Body of pancreas (tissue), 4 donors: ENCODE data around the gene SH2B2. TPM values are rescaled to one million over a fixed set of nuclear protein-coding genes. Genes with fewer than 3 reads are reported as not detected.
A peak's percentile ranks its signal among the peaks of the same experiment; 100 is the strongest.

Source experiments
- ATAC-seq: fragments of 150-250 bp; one replicate; pipeline ENCODE4 v1.9.1; 2016
- DNase-seq, 4 donors: peaks; one replicate each; pipeline ENCODE4 v3.0.0-alpha.2; 2019
- H3K27ac ChIP-seq, 4 donors: fragments of 200-600 bp; sonication (generic); 1 replicate in 3 of 4; 2 replicates in 1 of 4; pipeline versions ENCODE4 v1.5.1 to v1.6.1; 2016 to 2019; ENCODE audit warnings: mild to moderate bottlenecking in 1 of 4, mixed read lengths in 1 of 4, moderate library complexity in 1 of 4
- H3K27me3 ChIP-seq, 2 donors: fragments of 200-600 bp; sonication (generic); one replicate each; pipeline ENCODE4 v1.6.0; 2016; ENCODE audit warnings: mild to moderate bottlenecking in 1 of 2
- H3K36me3 ChIP-seq, 2 donors: fragments of 200-600 bp; sonication (generic); replicated peaks in 1 of 2; 2 replicates each; pipeline ENCODE4 v1.5.1; 2016; ENCODE audit warnings: low read depth in 2 of 2; ENCODE audit not compliant: insufficient read depth in 1 of 2
- H3K4me1 ChIP-seq: fragments of 200-600 bp; sonication (generic); one replicate; pipeline ENCODE4 v1.6.0; 2016
- H3K4me3 ChIP-seq, 2 donors: fragments of 200-600 bp; sonication (generic); 1 replicate in 1 of 2; 2 replicates in 1 of 2; pipeline ENCODE4 v1.5.1; 2016 to 2019
- H3K9me3 ChIP-seq, 3 donors: fragments of 200-600 bp; sonication (generic); 1 replicate in 2 of 3; 2 replicates in 1 of 3; pipeline ENCODE4 v1.5.1; 2016
- CTCF ChIP-seq, 7 experiments: fragments of 450-650 bp in 4 of 7; fragments of 200-600 bp in 3 of 7; sonication (generic) in 3 of 7; IDR thresholded peaks; one replicate each; pipeline ENCODE4 v1.5.1; 2016 to 2019; ENCODE audit warnings: antibody characterized with exemption in 7 of 7
- POLR2A ChIP-seq, 3 donors: fragments of 450-650 bp; IDR thresholded peaks; one replicate each; pipeline ENCODE4 v1.6.1; 2016; ENCODE audit warnings: antibody characterized with exemption in 3 of 3, mild to moderate bottlenecking in 2 of 3
- WGBS, 2 donors: methylation state at CpG; one replicate each; pipeline ENCODE4 v1.1.5; 2017; 5-methylcytosine and 5-hydroxymethylcytosine counted together
- intact Hi-C: fragments of 100-400 bp; cut with DNase I; formaldehyde crosslinking; loops from one replicate; pipeline ENCODE4 v1.15.1; 2023
- total RNA-seq, 2 donors: library from RNA; depleted of rRNA; stranded (reverse); fragments of >200 nt; gene quantifications; one replicate each; pipeline ENCODE4 v1.1.0, GENCODE V29; 2016

The SH2B2 gene
- total RNA-seq, 2 donors from 2014 or later: 1.0 to 6.3 TPM

DNA sequence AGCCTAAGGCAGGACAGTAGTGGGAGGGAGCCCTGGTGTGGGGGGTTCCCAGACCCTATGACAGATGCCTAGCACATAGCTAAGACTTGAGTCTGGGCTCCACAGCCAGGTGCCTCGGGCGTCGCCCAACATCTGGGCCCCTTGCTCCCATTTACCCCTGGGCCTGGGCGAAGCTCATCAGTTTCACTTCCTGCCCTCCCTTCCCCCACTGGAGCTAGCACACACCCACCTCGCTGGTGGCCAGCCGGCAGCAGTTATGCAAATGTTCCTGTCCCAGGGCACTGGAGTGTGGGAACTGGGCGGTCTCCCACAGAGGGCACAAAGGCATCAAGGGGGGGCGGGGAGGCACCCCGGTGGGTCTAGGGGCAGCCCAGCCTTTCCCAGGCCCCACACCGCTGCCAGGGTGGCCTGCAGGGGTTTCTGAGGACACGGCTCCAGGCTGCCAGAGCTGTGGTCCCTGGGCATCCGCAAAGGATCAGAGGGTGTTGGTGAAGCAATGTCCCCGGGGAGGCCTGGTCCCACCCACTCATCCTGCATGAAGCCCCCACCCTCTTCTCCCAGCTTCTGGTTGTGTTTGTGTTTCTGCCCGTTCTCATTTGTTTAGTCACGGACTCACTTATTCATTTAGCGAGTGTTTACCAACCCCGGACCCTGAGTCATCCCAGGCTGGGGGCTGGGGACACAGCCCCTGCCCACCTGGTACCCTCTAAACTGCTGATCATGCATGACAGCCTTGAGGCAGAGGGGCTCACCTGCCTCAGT, 20.4 kb downstream of the SH2B2 start:
- no peaks in the 10 kb centered on the region for H3K9me3 ChIP-seq
- TF ChIP-seq POLR2A (IDR thresholded peaks at IDR 0.05): no peak
- TF ChIP-seq CTCF (IDR thresholded peaks at IDR 0.05): no peak
- H3K27ac ChIP-seq: no peak overlapping the region
- ATAC-seq (peak; percentile 62), DNase-seq (peak in 3 of 4 donors; percentile 28 to 68 (median 29))
- no peaks in the 10 kb centered on the region for H3K36me3 ChIP-seq
- intact Hi-C loops: no loop called here
- WGBS, 2 donors: 46 to 66% methylated on average over 14 to 17 of the region's 17 CpGs
- no peaks in the 10 kb centered on the region for H3K4me1 ChIP-seq
- H3K27me3 ChIP-seq: no peaks in the 10 kb centered on the region
- H3K4me3 ChIP-seq: no peak overlapping the region

DNA sequence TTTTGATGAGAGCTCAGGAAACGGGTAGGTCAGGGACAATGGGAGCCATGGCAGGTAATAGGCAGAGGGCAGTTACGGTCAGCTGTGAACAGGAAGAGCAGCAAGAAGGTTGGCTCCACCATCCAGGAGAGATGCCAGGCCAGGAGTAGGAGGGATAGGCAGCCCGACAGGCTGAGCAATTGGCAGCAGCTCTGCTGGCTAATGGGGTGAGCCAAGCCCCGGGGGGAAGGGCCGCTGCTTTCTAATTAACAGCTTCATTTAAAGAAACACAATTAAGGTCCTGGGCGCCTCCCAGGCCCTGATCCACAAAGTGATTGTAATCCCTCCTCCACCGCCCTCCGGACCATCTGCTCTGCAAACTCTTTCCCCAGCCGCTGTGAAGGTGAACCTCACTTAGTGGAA, 23.7 kb downstream of the SH2B2 start:
- DNase-seq: no peak
- Histone ChIP-seq H3K36me3 (no peaks in the 10 kb centered on the region), H3K27me3 (no peaks in the 10 kb centered on the region), H3K9me3 (no peaks in the 10 kb centered on the region), H3K27ac (no peak overlapping the region), H3K4me3 (no peak overlapping the region), H3K4me1 (no peaks in the 10 kb centered on the region)
- 85 to 95% methylated on average over 9 of the region's 9 CpGs for WGBS, 2 donors
- intact Hi-C loops: no loop called here
- no peak for ATAC-seq
- no peak for TF ChIP-seq POLR2A (IDR thresholded peaks at IDR 0.05)
- TF ChIP-seq CTCF (IDR thresholded peaks at IDR 0.05): no peak

- 85 to 95% methylated on average over 2 of the region's 2 CpGs for WGBS, 2 donors
- no peaks in the 10 kb centered on the region for H3K9me3 ChIP-seq
- H3K27me3 ChIP-seq: no peaks in the 10 kb centered on the region
- no peak overlapping the region for H3K27ac ChIP-seq
- TF ChIP-seq CTCF (IDR thresholded peaks at IDR 0.05) (no peak), POLR2A (IDR thresholded peaks at IDR 0.05) (no peak)
- no peaks in the 10 kb centered on the region for H3K36me3 ChIP-seq
- no peak for ATAC-seq
- intact Hi-C loops: no loop called here
- no peak for DNase-seq
- no peak overlapping the region for H3K4me3 ChIP-seq
- no peaks in the 10 kb centered on the region for H3K4me1 ChIP-seq
These were observed 25.6 kb downstream of the SH2B2 start for GRCh38 chr7:102312317-102312716.

GRCh38 chr7:102313997-102314780, 27.5 kb downstream of the SH2B2 start:
- Histone ChIP-seq H3K4me3 (no peak overlapping the region), H3K27ac (no peak overlapping the region), H3K36me3 (no peaks in the 10 kb centered on the region), H3K9me3 (no peaks in the 10 kb centered on the region), H3K27me3 (no peaks in the 10 kb centered on the region), H3K4me1 (no peaks in the 10 kb centered on the region)
- ATAC-seq (no peak), DNase-seq (no peak)
- intact Hi-C loops: no loop called here
- WGBS, 2 donors: 71 to 87% methylated on average over 3 to 22 of the region's 22 CpGs
- TF ChIP-seq POLR2A (IDR thresholded peaks at IDR 0.05) (no peak), CTCF (IDR thresholded peaks at IDR 0.05) (no peak)
